Immature natural killer cell (primary cell): ENCODE results near the gene ILDR2. TPM values are rescaled to one million over a fixed set of nuclear protein-coding genes. Genes with fewer than 3 reads are reported as not detected.

ENCODE experiments used
- DNase-seq, 3 donors: peaks; one replicate each; pipeline ENCODE4 v3.0.0; 2022; ENCODE audit warnings: mixed read lengths in 1 of 3
- H3K27ac Mint-ChIP-seq, 6 donors: one replicate each; pipeline ENCODE4 v1.8.0; 2020; ENCODE audit warnings: mixed read lengths in 6 of 6, mild to moderate bottlenecking in 5 of 6, inconsistent platforms in 4 of 6, moderate library complexity in 3 of 6
- H3K27me3 Mint-ChIP-seq, 3 donors: one replicate each; pipeline ENCODE4 v1.8.0; 2020 to 2021; ENCODE audit warnings: low read depth in 3 of 3, mild to moderate bottlenecking in 3 of 3, mixed read lengths in 3 of 3, moderate library complexity in 3 of 3, inconsistent platforms in 1 of 3
- H3K36me3 Mint-ChIP-seq, 3 donors: one replicate each; pipeline ENCODE4 v1.8.0; 2020; ENCODE audit warnings: mixed read lengths in 3 of 3, inconsistent platforms in 2 of 3, mild to moderate bottlenecking in 2 of 3
- H3K4me1 Mint-ChIP-seq, 2 donors: one replicate each; pipeline ENCODE4 v1.8.0; 2020; ENCODE audit warnings: inconsistent platforms in 2 of 2, mild to moderate bottlenecking in 2 of 2, mixed read lengths in 2 of 2, moderate library complexity in 1 of 2
- H3K4me3 Mint-ChIP-seq, 5 donors: one replicate each; pipeline ENCODE4 v1.8.0; 2020; ENCODE audit warnings: mild to moderate bottlenecking in 5 of 5, mixed read lengths in 5 of 5, inconsistent platforms in 3 of 5, moderate library complexity in 3 of 5
- H3K9me3 Mint-ChIP-seq, 6 donors: one replicate each; pipeline ENCODE4 v1.8.0; 2020; ENCODE audit warnings: mild to moderate bottlenecking in 6 of 6, mixed read lengths in 6 of 6, inconsistent platforms in 4 of 6, moderate library complexity in 3 of 6
- polyA plus RNA-seq, 3 donors: library from polyadenylated mRNA; unstranded; fragments of 300-500 nt; fragmentation: Illumina TruSeq; gene quantifications; one replicate each; pipeline ENCODE4 v1.2.3, GENCODE V29; 2021

The ILDR2 gene
- 1 to 10 TPM in 1 of 3 donors, not detected in 2; 1.9 TPM for polyA plus RNA-seq

GRCh38 chr1:166975361-166976129, at the start of gene ILDR2:
Gene ILDR2 (minus strand): TSS chr1:166975540. CDS start chr1:166975268, 272 bp downstream.
- H3K27me3 Mint-ChIP-seq, result peaks cover 5 to 25% (median 5%) of the 10 kb centered on the region in 3 donors
- H3K4me3 Mint-ChIP-seq, result peak within 1 kb of the TSS; percentile 84 to 93 (median 86)
- no peaks in the 10 kb centered on the region for H3K36me3 Mint-ChIP-seq
- peak within 1 kb of the TSS; percentile 24 to 89 (median 64) for H3K27ac Mint-ChIP-seq
- no peaks in the 10 kb centered on the region for H3K9me3 Mint-ChIP-seq
- H3K4me1 Mint-ChIP-seq, result peaks cover 17 to 31% of the 10 kb centered on the region in 2 donors
- DNase-seq, result peak; percentile 60 to 63 (median 62)

GRCh38 chr1:167022384-167022783, 47.0 kb upstream of the ILDR2 start:
- H3K4me1 Mint-ChIP-seq, result no peaks in the 10 kb centered on the region
- H3K4me3 Mint-ChIP-seq, result no peak overlapping the region
- no peak for DNase-seq
- peaks cover 0 to 12% (median 2%) of the 10 kb centered on the region in 3 donors for H3K27me3 Mint-ChIP-seq
- peaks cover 0 to 2% (median 0%) of the 10 kb centered on the region in 6 donors for H3K9me3 Mint-ChIP-seq
- no peaks in the 10 kb centered on the region for H3K36me3 Mint-ChIP-seq
- H3K27ac Mint-ChIP-seq, result no peak overlapping the region

GRCh38 chr1:167016100-167016750, 40.9 kb upstream of the ILDR2 start:
- Mint-ChIP-seq H3K27ac (no peak overlapping the region), H3K4me3 (no peak overlapping the region), H3K36me3 (no peaks in the 10 kb centered on the region), H3K27me3 (peaks cover 3 to 5% (median 5%) of the 10 kb centered on the region in 3 donors), H3K4me1 (no peaks in the 10 kb centered on the region), H3K9me3 (no peaks in the 10 kb centered on the region)
- no peak for DNase-seq

GRCh38 chr1:167013108-167013929, 38.0 kb upstream of the ILDR2 start:
- Mint-ChIP-seq H3K9me3 (no peaks in the 10 kb centered on the region), H3K27ac (no peak overlapping the region), H3K36me3 (no peaks in the 10 kb centered on the region), H3K27me3 (peaks cover 5 to 13% (median 9%) of the 10 kb centered on the region in 3 donors), H3K4me3 (no peak overlapping the region), H3K4me1 (no peaks in the 10 kb centered on the region)
- no peak for DNase-seq

- Mint-ChIP-seq H3K4me3 (no peak overlapping the region), H3K27ac (no peak overlapping the region)
- DNase-seq, result no peak
Measured at GRCh38 chr1:167012570-167012969, 37.2 kb upstream of the ILDR2 start.

GRCh38 chr1:167011560-167012191, 36.3 kb upstream of the ILDR2 start:
- no peaks in the 10 kb centered on the region for H3K36me3 Mint-ChIP-seq
- peaks cover 5 to 13% (median 9%) of the 10 kb centered on the region in 3 donors for H3K27me3 Mint-ChIP-seq
- H3K4me1 Mint-ChIP-seq, result no peaks in the 10 kb centered on the region
- H3K4me3 Mint-ChIP-seq, result no peak overlapping the region
- no peak for DNase-seq
- no peak overlapping the region for H3K27ac Mint-ChIP-seq
- no peaks in the 10 kb centered on the region for H3K9me3 Mint-ChIP-seq

More at GRCh38 chr1:167012570-167012969, 37.2 kb upstream of the ILDR2 start:
- Mint-ChIP-seq H3K4me1 (no peaks in the 10 kb centered on the region), H3K27me3 (peaks cover 5 to 13% (median 9%) of the 10 kb centered on the region in 3 donors), H3K9me3 (no peaks in the 10 kb centered on the region), H3K36me3 (no peaks in the 10 kb centered on the region)

- no peak overlapping the region for H3K4me3 Mint-ChIP-seq
Measured at GRCh38 chr1:167003711-167004110, 28.4 kb upstream of the ILDR2 start.

GRCh38 chr1:167002354-167002753, 27.0 kb upstream of the ILDR2 start:
- no peak overlapping the region for H3K27ac Mint-ChIP-seq
- peaks cover 0 to 4% (median 0%) of the 10 kb centered on the region in 6 donors for H3K9me3 Mint-ChIP-seq
- no peak overlapping the region for H3K4me3 Mint-ChIP-seq

More at GRCh38 chr1:167003711-167004110, 28.4 kb upstream of the ILDR2 start:
- Mint-ChIP-seq H3K27me3 (peaks cover 0 to 1% (median 0%) of the 10 kb centered on the region in 3 donors), H3K9me3 (peaks cover 0 to 4% (median 0%) of the 10 kb centered on the region in 6 donors), H3K4me1 (no peaks in the 10 kb centered on the region), H3K36me3 (no peaks in the 10 kb centered on the region), H3K27ac (no peak overlapping the region)
- DNase-seq, result no peak

GRCh38 chr1:167000546-167000945, 25.2 kb upstream of the ILDR2 start:
- Mint-ChIP-seq H3K27ac (no peak overlapping the region), H3K27me3 (peaks cover 0 to 10% (median 3%) of the 10 kb centered on the region in 3 donors), H3K36me3 (no peaks in the 10 kb centered on the region), H3K9me3 (peaks cover 0 to 4% (median 0%) of the 10 kb centered on the region in 6 donors), H3K4me3 (no peak overlapping the region), H3K4me1 (no peaks in the 10 kb centered on the region)
- DNase-seq, result no peak

More at GRCh38 chr1:167002354-167002753, 27.0 kb upstream of the ILDR2 start:
- no peaks in the 10 kb centered on the region for H3K36me3 Mint-ChIP-seq
- no peak for DNase-seq
- no peaks in the 10 kb centered on the region for H3K4me1 Mint-ChIP-seq
- H3K27me3 Mint-ChIP-seq, result peaks cover 0 to 7% (median 3%) of the 10 kb centered on the region in 3 donors

- DNase-seq, result no peak
- Mint-ChIP-seq H3K27ac (no peak overlapping the region), H3K9me3 (peaks cover 0 to 4% (median 0%) of the 10 kb centered on the region in 6 donors)
Measured at GRCh38 chr1:166999500-167000055, 24.2 kb upstream of the ILDR2 start.

GRCh38 chr1:166999075-166999474, 23.7 kb upstream of the ILDR2 start:
- Mint-ChIP-seq H3K4me3 (no peak overlapping the region), H3K27ac (no peak overlapping the region), H3K27me3 (peaks cover 0 to 10% (median 3%) of the 10 kb centered on the region in 3 donors)

More at GRCh38 chr1:166999500-167000055, 24.2 kb upstream of the ILDR2 start:
- H3K4me3 Mint-ChIP-seq, result no peak overlapping the region
- H3K27me3 Mint-ChIP-seq, result peaks cover 0 to 10% (median 3%) of the 10 kb centered on the region in 3 donors
- H3K4me1 Mint-ChIP-seq, result no peaks in the 10 kb centered on the region
- H3K36me3 Mint-ChIP-seq, result no peaks in the 10 kb centered on the region

GRCh38 chr1:166988974-166989515, 13.7 kb upstream of the ILDR2 start, which contains the start of gene MAEL:
Gene MAEL (plus strand): TSS chr1:166989280. CDS start chr1:166989353, 73 bp downstream.
- Mint-ChIP-seq H3K27me3 (peaks cover 0 to 10% (median 2%) of the 10 kb centered on the region in 3 donors), H3K4me3 (no peak within 1 kb of the TSS), H3K9me3 (no peaks in the 10 kb centered on the region), H3K4me1 (no peaks in the 10 kb centered on the region), H3K36me3 (no peaks in the 10 kb centered on the region), H3K27ac (no peak within 1 kb of the TSS)
- no peak for DNase-seq

More at GRCh38 chr1:166999075-166999474, 23.7 kb upstream of the ILDR2 start:
- H3K4me1 Mint-ChIP-seq, result no peaks in the 10 kb centered on the region
- no peak for DNase-seq
- peaks cover 0 to 4% (median 0%) of the 10 kb centered on the region in 6 donors for H3K9me3 Mint-ChIP-seq
- no peaks in the 10 kb centered on the region for H3K36me3 Mint-ChIP-seq
